Epithelial cell of prostate (primary cell): Measurements from ENCODE around the gene G6PC1.
"Not testable (repeated sequence)": the region's sequence is repeated elsewhere in the genome, so short reads cannot be mapped to it uniquely, and the experiment has no call there.

Experiments
- DNase-seq: peaks from one replicate; pipeline ENCODE4 v3.0.0-alpha.2; 2011; ENCODE audit warnings: low read depth, low spot score
- H3K27ac ChIP-seq: fragments of 450-650 bp; 2 replicates; pipeline ENCODE4 v1.5.1; 2017; ENCODE audit warnings: mild to moderate bottlenecking

Gene G6PC1

DNA sequence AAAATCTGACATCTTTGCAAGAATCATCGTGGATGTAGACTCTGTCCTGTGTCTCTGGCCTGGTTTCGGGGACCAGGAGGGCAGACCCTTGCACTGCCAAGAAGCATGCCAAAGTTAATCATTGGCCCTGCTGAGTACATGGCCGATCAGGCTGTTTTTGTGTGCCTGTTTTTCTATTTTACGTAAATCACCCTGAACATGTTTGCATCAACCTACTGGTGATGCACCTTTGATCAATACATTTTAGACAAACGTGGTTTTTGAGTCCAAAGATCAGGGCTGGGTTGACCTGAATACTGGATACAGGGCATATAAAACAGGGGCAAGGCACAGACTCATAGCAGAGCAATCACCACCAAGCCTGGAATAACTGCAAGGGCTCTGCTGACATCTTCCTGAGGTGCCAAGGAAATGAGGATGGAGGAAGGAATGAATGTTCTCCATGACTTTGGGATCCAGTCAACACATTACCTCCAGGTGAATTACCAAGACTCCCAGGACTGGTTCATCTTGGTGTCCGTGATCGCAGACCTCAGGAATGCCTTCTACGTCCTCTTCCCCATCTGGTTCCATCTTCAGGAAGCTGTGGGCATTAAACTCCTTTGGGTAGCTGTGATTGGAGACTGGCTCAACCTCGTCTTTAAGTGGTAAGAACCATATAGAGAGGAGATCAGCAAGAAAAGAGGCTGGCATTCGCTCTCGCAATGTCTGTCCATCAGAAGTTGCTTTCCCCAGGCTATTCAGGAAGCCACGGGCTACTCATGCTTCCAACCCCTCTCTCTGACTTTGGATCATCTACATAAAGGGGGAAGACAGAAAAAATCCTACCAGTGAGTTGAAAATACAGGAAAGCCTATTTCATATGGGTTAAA is at the start of gene G6PC1:
G6PC1 (plus strand) TSS at position 340 of the 872 bp plus-strand sequence; CDS start at position 418, 78 bp downstream.
- no peak within 1 kb of the TSS for H3K27ac ChIP-seq

DNA sequence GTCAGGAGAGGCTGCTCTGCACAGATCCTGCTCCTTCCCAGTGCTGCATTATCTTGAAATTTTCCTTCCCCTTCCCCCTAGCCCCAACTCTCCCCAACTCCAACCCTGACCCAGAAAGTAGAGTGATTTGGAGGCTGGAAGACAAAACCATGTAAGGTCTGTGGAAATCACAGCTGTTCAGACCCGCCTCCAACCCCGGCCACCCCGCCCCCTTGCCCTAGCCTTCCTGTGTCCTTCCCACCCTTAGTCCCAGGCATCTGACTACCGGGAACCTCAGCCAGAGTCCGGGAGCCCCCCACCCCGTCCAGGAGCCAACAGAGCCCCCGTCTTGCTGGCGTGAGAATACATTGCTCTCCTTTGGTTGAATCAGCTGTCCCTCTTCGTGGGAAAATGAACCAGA is 49.6 kb upstream of the G6PC1 start, which contains the start of gene AOC3:
AOC3 (plus strand) TSS at position 246 of the 400 bp plus-strand sequence; CDS start at position 391, 145 bp downstream.
- no peak for DNase-seq
- H3K27ac ChIP-seq, result no peak within 1 kb of the TSS

More for the DNA sequence above, at the start of gene G6PC1:
- DNase-seq, result no peak

DNA sequence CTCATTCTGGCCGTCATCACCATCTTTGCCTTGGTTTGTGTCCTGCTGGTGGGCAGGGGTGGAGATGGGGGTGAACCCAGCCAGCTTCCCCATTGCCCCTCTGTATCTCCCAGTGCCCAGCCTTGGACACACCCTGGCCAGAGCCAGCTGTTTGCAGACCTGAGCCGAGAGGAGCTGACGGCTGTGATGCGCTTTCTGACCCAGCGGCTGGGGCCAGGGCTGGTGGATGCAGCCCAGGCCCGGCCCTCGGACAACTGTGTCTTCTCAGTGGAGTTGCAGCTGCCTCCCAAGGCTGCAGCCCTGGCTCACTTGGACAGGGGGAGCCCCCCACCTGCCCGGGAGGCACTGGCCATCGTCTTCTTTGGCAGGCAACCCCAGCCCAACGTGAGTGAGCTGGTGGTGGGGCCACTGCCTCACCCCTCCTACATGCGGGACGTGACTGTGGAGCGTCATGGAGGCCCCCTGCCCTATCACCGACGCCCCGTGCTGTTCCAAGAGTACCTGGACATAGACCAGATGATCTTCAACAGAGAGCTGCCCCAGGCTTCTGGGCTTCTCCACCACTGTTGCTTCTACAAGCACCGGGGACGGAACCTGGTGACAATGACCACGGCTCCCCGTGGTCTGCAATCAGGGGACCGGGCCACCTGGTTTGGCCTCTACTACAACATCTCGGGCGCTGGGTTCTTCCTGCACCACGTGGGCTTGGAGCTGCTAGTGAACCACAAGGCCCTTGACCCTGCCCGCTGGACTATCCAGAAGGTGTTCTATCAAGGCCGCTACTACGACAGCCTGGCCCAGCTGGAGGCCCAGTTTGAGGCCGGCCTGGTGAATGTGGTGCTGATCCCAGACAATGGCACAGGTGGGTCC is 49.0 kb upstream of the G6PC1 start:
- not testable (repeated sequence) for H3K27ac ChIP-seq, DNase-seq

DNA sequence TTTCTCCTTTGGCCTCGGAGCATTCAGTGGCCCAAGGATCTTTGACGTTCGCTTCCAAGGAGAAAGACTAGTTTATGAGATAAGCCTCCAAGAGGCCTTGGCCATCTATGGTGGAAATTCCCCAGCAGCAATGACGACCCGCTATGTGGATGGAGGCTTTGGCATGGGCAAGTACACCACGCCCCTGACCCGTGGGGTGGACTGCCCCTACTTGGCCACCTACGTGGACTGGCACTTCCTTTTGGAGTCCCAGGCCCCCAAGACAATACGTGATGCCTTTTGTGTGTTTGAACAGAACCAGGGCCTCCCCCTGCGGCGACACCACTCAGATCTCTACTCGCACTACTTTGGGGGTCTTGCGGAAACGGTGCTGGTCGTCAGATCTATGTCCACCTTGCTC is 48.2 kb upstream of the G6PC1 start:
- H3K27ac ChIP-seq, result no peak overlapping the region
- no peak for DNase-seq

DNA sequence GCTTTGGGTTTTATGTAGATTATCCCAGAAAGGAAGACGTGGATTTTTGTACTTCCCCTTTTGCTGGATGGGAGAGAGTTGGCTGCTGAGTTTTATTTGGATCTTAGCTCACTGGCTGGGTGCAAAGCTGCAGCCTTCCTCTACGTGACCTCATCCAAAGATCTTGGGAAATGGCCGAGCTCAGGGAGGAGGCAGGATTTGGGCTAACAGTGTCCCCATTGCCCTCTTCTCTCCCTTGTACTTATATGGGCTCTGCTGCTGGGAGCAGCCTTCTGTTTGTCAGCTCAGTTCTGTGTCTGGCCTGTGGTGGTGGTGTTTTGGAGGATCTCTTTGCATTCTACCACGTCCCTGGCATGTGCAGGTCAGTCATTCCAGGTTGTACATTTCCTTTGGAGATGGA is 47.6 kb upstream of the G6PC1 start:
- H3K27ac ChIP-seq, result no peak overlapping the region
- no peak for DNase-seq

DNA sequence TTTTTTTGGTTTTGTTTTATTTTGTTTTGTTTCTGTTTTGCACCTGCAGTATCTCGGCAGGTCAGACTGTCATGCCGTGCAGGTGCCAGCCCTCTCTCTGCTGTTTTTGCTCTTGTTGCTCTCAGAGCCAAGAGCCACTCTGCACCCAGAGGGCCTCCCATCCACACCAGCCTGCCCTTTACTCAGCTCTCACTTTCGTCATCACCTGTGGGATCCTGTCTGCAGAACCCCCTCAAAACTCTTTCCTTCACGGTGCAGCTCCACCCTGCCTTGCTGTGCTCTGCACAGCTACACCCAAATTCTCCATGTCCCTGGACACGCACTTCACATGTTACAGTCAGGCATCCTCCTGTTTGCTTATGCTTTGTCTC is 47.0 kb upstream of the G6PC1 start:
- no peak overlapping the region for H3K27ac ChIP-seq

DNA sequence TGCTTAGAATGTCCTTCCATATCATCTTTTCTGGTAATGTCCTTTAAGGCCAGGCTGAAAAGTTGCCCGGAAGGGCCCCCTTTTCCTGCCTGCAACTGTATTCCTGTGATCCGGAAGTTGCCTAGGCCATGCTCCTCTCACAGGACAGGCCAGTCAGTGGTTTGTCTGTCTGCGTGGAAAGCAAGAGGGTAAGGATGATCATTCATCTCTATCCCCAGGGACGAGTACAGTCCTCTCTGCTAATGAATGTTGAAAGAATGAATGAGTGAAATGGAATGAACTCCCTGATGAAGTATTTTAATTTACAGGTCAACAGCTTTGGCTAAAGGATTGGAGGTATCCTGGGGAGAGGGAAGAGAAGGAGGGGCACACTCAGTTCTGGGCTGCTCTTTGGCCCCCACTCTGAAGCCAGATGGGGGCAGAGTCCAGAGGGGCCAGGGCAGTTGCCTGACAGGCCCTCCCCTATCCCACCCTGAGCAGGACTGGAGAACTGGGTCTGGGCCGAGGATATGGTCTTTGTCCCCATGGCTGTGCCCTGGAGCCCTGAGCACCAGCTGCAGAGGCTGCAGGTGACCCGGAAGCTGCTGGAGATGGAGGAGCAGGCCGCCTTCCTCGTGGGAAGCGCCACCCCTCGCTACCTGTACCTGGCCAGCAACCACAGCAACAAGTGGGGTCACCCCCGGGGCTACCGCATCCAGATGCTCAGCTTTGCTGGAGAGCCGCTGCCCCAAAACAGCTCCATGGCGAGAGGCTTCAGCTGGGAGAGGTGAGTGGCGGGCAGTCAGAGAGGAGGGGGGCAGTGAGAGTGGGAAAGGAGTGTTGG is 46.4 kb upstream of the G6PC1 start:
- H3K27ac ChIP-seq, result no peak overlapping the region
- no peak for DNase-seq

More for the DNA sequence above, 47.0 kb upstream of the G6PC1 start:
- no peak for DNase-seq

DNA sequence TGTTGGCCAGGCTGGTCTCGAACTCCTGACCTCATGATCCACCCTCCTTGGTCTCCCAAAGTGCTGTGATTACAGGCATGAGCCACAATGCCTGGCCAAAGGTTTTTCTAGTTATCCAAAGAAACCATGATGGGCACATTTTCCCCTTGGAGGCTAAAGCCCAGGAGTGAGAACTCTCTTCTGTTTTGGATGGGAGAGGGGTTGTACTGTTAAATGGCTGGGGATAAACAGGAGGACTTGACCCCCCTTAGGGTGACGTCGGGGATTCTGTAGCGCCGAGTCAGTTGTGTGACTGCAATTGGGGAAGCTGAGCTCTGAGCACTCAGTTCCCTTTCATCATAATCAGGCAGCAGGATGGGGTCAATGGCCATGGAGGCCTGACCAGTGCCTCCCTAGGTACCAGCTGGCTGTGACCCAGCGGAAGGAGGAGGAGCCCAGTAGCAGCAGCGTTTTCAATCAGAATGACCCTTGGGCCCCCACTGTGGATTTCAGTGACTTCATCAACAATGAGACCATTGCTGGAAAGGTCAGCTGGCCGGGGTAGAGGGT is 45.5 kb upstream of the G6PC1 start:
- H3K27ac ChIP-seq, result no peak overlapping the region
- no peak for DNase-seq

DNA sequence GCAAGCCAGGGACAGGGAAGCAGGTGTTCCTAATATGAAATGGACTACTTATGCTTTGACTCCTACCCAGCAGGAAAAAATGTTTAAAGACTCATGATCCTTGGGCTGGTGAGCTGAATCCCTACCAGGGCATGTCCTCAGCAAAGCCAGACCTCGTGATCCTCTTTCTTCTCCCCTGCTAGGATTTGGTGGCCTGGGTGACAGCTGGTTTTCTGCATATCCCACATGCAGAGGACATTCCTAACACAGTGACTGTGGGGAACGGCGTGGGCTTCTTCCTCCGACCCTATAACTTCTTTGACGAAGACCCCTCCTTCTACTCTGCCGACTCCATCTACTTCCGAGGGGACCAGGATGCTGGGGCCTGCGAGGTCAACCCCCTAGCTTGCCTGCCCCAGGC is 44.5 kb upstream of the G6PC1 start:
- not testable (repeated sequence) for DNase-seq, H3K27ac ChIP-seq

DNA sequence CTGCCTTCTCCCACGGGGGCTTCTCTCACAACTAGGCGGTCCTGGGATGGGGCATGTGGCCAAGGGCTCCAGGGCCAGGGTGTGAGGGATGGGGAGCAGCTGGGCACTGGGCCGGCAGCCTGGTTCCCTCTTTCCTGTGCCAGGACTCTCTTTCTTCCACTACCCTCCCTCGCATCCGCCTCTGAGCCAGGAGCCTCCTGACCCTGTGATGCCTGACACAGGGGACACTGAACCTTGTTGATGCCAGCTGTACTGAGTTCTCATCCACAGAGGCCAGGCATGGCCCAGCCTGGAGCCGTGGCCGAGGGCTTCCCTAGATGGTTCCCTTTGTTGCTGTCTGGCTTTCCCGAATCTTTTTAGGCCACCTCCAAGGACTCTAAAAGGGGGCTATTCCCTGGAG is 44.1 kb upstream of the G6PC1 start:
- not testable (repeated sequence) for DNase-seq, H3K27ac ChIP-seq

DNA sequence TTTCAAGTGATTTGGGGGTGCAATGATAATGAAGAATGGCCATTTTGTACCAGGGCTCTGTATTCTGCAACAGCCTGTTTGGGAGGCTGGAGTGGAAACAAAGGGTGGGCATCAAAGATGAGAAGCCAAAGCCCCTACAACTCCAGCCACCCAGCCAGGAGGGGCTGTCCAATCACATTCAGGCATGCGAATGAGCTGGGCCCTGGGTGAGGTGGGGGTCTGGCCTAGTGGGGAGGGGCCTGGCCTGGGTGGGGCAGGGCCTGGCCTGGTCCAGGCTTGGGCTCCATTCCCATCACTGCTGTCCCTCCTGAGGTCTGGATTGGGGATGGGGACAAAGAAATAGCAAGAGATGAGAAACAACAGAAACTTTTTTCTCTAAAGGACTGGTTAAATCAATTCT is 43.2 kb upstream of the G6PC1 start:
- DNase-seq, result no peak
- no peak overlapping the region for H3K27ac ChIP-seq

DNA sequence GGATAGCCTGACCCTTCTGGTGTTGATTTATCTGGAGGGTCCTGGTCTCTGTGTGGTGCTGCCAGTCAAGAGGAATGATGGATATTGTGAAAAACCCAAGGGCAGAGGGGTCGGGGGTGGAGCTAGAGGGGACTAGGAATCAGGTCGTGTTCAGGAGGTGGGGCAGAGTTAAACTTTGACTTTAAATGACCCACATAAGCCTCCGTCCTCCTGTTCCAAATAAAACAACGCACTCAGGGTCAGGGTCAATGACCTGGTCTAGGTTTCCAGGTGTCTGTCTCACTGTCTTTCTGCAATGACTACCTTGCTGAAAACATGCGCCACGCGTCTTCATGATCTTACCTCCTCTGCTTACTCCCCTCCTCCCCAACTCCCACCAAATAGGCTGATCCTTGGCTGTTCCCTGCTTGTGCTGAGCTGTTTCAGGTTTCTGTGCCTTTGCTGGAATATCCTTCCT is 34.9 kb upstream of the G6PC1 start:
- no peak overlapping the region for H3K27ac ChIP-seq
- DNase-seq, result no peak

DNA sequence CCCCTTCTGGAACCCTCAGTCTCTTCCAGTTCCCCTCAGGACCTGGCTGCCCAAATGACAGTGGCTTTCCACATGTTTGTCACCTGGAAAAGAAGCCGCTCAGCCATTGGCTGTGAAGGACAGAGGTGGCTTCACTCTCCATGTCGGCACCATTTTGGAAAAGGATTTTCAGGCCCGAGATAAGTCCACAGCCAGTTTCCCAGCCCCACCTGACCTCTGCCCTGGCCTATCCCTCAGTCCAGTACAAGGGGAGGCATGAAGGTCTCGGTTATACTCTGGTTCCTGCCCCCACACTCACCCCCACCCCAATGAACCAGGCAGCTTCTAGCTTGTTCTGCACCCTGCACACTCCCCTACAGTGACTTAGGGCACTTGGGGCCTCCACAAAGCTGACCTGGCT is 34.4 kb upstream of the G6PC1 start:
- no peak for DNase-seq

DNA sequence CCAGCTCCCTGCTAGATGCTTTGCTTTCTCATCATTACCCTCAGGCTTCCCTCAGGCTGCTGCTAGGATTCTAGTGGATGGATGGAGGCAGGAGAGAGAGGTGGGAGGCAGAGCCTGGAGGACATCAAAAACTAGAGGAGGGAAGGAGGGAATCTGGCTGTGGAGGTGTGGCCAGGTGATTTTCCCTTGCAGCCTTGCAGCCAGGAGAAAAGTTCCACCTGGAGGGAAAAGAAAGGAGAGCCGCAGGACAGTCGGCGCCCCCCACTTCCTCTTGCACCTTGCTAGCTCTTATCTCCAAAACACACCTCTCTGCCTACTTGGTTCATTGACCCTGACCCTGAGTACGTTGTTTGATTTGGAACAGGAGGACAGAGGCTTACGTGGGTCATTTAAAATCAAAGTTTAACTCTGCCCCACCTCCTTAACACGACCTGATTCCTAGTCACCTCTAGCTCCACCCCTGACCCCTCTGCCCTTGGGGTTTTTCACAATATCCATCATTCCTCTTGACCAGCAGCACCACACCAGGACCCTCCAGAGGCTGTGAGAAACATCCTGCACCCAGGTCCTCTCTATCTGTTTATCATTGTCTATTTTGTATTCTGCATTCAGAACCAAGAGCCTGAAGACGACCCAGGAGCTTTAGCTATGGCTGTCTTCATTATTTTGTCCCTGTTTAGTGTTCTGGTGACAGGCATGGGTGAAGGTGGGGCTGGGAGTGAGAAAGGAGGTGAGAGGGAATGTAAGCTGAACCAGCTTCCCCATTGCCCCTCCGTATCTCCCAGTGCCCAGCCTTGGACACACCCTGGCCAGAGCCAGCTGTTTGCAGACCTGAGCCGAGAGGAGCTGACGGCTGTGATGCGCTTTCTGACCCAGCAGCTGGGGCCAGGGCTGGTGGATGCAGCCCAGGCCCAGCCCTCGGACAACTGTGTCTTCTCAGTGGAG is 33.7 kb upstream of the G6PC1 start:
- DNase-seq, result no peak

More for the DNA sequence above, 34.4 kb upstream of the G6PC1 start:
- H3K27ac ChIP-seq, result no peak overlapping the region

DNA sequence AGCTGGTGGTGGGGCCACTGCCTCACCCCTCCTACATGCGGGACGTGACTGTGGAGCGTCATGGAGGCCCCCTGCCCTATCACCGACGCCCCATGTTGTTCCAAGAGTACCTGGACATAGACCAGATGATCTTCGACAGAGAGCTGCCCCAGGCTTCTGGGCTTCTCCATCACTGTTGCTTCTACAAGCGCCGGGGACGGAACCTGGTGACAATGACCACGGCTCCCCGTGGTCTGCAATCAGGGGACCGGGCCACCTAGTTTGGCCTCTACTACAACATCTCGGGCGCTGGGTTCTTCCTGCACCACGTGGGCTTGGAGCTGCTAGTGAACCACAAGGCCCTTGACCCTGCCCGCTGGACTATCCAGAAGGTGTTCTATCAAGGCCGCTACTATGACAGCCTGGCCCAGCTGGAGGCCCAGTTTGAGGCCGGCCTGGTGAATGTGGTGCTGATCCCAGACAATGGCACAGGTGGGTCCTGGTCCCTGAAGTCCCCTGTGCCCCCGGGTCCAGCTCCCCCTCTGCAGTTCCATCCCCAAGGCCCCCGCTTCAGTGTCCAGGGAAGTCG is 32.8 kb upstream of the G6PC1 start:
- not testable (repeated sequence) for H3K27ac ChIP-seq, DNase-seq

More for the DNA sequence above, 33.7 kb upstream of the G6PC1 start:
- H3K27ac ChIP-seq, result no peak overlapping the region

DNA sequence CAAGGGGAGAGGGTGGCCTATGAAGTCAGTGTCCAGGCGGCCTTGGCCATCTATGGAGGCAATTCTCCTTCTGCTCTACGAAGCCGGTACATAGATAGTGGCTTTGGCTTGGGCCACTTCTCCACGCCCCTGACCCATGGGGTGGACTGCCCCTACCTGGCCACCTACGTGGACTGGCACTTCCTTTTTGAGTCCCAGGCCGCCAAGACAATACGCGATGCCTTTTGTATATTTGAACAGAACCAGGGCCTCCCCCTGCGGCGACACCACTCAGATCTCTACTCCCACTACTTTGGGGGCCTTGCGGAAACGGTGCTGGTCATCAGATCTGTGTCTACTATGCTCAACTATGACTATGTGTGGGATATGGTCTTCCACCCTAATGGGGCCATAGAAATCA is 32.3 kb upstream of the G6PC1 start:
- H3K27ac ChIP-seq, result no peak overlapping the region
- no peak for DNase-seq

DNA sequence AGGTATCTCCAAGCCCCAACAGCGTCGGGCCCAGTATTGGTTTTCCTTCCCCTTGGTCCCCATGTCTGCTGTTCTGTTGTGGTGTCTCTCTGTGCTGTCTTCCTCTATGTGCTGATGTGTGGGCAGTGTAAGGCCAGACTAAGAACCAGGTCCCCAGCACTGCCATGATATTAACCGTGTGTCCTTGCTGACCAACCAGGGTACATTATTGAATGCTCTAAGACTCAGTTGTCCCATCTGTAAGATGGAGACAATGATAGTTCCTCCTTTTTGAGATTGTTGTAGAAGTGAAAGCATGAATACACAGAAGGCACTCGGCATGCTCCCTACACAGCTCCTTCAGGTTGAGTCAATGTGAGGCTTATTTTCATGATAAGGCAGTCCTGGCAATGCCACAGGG is 29.0 kb upstream of the G6PC1 start:
- no peak overlapping the region for H3K27ac ChIP-seq
- DNase-seq, result no peak

DNA sequence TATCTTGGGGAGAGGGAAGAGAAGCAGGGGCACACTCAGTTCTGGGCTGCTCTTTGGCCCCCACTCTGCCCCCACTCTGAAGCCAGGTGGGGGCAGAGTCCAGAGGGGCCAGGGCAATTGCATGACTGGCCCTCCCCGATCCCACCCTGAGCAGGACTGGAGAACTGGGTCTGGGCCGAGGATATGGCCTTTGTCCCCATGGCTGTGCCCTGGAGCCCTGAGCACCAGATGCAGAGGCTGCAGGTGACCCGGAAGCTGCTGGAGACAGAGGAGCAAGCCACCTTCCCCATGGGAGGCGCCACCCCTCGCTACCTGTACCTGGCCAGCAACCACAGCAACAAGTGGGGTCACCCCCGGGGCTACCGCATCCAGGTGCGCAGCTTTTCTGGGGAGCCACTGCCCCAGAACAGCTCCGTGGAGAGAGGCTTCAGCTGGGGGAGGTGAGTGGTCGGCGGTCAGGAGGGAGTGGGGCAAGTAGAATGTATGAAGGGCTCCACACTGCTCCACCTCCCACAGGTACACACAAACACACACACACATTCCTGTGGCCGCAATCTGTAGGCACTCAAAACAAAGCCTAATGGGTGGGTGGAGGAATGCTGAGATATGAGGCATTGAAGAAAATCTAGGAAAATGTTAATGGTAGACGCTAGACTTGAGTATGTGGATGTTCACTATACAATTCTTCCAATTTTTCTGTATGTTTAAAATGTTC is 28.2 kb upstream of the G6PC1 start:
- no peak overlapping the region for H3K27ac ChIP-seq
- no peak for DNase-seq
